B cell (primary cell): ENCODE data around the gene PLXDC1.

Experiments used
- EZH2 ChIP-seq: IDR thresholded peaks from 2 replicates; pipeline ENCODE4 v1.6.1; 2012; ENCODE audit warnings: borderline replicate concordance, low read depth, mild to moderate bottlenecking, moderate library complexity, low read length; ENCODE audit not compliant: insufficient read depth, poor library complexity, severe bottlenecking
- TF ChIP-seq, protein P1 (sequence below): fragments of 200-600 bp; IDR thresholded peaks from one replicate; pipeline ENCODE4 v1.8.0; 2022; ENCODE audit warnings: antibody characterized with exemption, mild to moderate bottlenecking

GRCh38 chr17:39143552-39144093 lies 7.8 kb downstream of the PLXDC1 start:
- TF ChIP-seq, protein P1, sequence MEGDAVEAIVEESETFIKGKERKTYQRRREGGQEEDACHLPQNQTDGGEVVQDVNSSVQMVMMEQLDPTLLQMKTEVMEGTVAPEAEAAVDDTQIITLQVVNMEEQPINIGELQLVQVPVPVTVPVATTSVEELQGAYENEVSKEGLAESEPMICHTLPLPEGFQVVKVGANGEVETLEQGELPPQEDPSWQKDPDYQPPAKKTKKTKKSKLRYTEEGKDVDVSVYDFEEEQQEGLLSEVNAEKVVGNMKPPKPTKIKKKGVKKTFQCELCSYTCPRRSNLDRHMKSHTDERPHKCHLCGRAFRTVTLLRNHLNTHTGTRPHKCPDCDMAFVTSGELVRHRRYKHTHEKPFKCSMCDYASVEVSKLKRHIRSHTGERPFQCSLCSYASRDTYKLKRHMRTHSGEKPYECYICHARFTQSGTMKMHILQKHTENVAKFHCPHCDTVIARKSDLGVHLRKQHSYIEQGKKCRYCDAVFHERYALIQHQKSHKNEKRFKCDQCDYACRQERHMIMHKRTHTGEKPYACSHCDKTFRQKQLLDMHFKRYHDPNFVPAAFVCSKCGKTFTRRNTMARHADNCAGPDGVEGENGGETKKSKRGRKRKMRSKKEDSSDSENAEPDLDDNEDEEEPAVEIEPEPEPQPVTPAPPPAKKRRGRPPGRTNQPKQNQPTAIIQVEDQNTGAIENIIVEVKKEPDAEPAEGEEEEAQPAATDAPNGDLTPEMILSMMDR, result no peak
- TF ChIP-seq EZH2, result no peak
